Tibial artery (tissue), 4 donors: ENCODE results near the gene STIL.
"Not testable (repeated sequence)": the region's sequence is repeated elsewhere in the genome, so short reads cannot be mapped to it uniquely, and the experiment has no call there.

Experiments
- DNase-seq, 2 donors: peaks; one replicate each; pipeline ENCODE4 v3.0.0-alpha.2; 2019
- H3K27ac ChIP-seq, 2 donors: fragments of 200-600 bp; sonication (generic) in 1 of 2; 1 replicate in 1 of 2; 2 replicates in 1 of 2; pipeline ENCODE4 v1.5.1; 2018 to 2019; ENCODE audit warnings: mild to moderate bottlenecking in 1 of 2
- H3K27me3 ChIP-seq, 2 donors: fragments of 200-600 bp; sonication (generic) in 1 of 2; one replicate each; pipeline versions ENCODE4 v1.5.1 to v1.6.0; 2016 to 2019
- H3K36me3 ChIP-seq, 3 donors: fragments of 200-600 bp; sonication (generic) in 2 of 3; one replicate each; pipeline ENCODE4 v1.5.1; 2016 to 2019; ENCODE audit warnings: mild to moderate bottlenecking in 2 of 3
- H3K4me1 ChIP-seq, 4 donors: fragments of 200-600 bp; sonication (generic) in 2 of 4; 1 replicate in 3 of 4; 2 replicates in 1 of 4; pipeline ENCODE4 v1.5.1; 2016 to 2019
- H3K4me3 ChIP-seq, 2 donors: fragments of 200-600 bp; sonication (generic) in 1 of 2; 1 replicate in 1 of 2; 2 replicates in 1 of 2; pipeline ENCODE4 v1.5.1; 2018 to 2019; ENCODE audit warnings: mild to moderate bottlenecking in 2 of 2
- H3K9me3 ChIP-seq, 3 donors: fragments of 200-600 bp; sonication (generic) in 1 of 3; one replicate each; pipeline ENCODE4 v1.5.1; 2016 to 2019
- intact Hi-C: fragments of 100-400 bp; cut with DNase I; formaldehyde crosslinking; loops from one replicate; pipeline ENCODE4 v1.15.0; 2023; ENCODE audit warnings: low total_unique reads
- TF ChIP-seq, protein P1 (sequence below), 2 experiments: fragments of 200-600 bp in 1 of 2; fragments of 450-650 bp in 1 of 2; IDR thresholded peaks; one replicate each; pipeline ENCODE4 v1.5.1; 2017 to 2019; ENCODE audit warnings: antibody characterized with exemption in 2 of 2, mild to moderate bottlenecking in 1 of 2, moderate library complexity in 1 of 2

Gene STIL

DNA sequence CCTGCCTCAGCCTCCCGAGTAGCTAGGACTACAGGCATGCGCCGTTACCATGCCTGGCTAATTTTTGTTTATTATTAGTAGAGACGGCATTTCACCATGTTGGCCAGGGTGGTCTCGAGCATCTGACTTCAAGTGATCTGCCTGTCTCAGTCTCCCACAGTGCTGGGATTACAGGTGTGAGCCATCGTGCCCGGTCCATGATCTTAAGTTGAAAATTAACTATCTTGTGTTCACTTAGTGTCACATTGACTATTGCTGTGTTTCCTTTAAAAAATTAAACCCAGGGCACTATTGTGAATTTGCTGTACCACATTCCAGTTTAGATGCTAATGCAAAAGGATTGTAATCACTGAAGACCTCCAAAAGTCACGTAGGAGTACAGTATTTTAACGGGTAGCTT is 33.8 kb upstream of the STIL start:
- H3K36me3 ChIP-seq = peaks cover 0 to 6% (median 0%) of the 10 kb centered on the region in 3 donors
- H3K27ac ChIP-seq = no peak overlapping the region
- TF ChIP-seq, protein P1, sequence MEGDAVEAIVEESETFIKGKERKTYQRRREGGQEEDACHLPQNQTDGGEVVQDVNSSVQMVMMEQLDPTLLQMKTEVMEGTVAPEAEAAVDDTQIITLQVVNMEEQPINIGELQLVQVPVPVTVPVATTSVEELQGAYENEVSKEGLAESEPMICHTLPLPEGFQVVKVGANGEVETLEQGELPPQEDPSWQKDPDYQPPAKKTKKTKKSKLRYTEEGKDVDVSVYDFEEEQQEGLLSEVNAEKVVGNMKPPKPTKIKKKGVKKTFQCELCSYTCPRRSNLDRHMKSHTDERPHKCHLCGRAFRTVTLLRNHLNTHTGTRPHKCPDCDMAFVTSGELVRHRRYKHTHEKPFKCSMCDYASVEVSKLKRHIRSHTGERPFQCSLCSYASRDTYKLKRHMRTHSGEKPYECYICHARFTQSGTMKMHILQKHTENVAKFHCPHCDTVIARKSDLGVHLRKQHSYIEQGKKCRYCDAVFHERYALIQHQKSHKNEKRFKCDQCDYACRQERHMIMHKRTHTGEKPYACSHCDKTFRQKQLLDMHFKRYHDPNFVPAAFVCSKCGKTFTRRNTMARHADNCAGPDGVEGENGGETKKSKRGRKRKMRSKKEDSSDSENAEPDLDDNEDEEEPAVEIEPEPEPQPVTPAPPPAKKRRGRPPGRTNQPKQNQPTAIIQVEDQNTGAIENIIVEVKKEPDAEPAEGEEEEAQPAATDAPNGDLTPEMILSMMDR (IDR thresholded peaks at IDR 0.05) = no peak
- DNase-seq = no peak
- H3K4me1 ChIP-seq = no peaks in the 10 kb centered on the region
- H3K27me3 ChIP-seq = no peaks in the 10 kb centered on the region
- intact Hi-C loops = no loop called here
- no peaks in the 10 kb centered on the region for H3K9me3 ChIP-seq
- no peak overlapping the region for H3K4me3 ChIP-seq

DNA sequence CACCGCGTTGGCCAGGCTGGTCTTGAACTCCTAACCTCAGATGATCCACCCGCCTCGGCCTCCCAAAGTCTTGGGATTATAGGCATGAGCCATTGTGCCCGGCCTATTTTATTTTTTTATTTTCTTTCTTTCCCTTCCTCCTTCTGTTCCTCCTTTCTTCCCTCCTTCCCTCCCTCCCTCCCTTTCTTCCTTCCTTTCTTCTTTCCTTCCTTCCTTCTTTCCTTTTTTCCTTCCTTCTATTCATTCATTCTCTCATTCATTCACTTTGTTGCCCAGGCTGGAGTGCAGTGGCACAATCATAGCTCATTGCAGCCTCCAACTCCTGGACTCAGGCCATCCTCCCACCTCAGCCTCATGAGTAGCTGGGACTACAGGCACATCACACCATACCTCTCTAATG is 33.0 kb upstream of the STIL start:
- DNase-seq, H3K9me3 ChIP-seq, H3K27ac ChIP-seq, H3K4me1 ChIP-seq, H3K36me3 ChIP-seq, H3K27me3 ChIP-seq, H3K4me3 ChIP-seq, intact Hi-C loops: not testable (repeated sequence)

DNA sequence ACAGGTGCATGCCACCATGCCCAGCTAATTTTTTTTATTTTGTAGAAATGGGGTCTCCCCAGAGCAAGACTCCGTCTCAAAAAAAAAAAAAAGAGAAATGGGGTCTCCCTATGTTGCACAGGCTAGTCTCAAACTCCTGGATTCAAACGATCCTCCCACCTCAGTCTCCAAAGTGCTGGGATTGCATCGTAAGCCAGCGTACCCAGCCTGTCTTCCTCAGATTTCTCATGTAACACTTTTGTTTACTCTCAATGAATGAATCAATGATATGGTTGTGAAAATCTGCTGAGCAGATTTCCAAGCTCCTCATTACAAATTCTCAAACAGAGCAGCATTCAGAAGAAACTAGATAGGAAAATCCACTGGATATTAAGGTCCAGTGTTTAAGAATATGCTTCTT is 26.3 kb upstream of the STIL start:
- TF ChIP-seq, protein P1 (IDR thresholded peaks at IDR 0.05) = no peak
- intact Hi-C loops = no loop called here
- H3K9me3 ChIP-seq = no peaks in the 10 kb centered on the region
- H3K4me1 ChIP-seq = peaks cover 0 to 31% (median 15%) of the 10 kb centered on the region in 4 donors
- H3K36me3 ChIP-seq = no peaks in the 10 kb centered on the region
- no peak overlapping the region for H3K27ac ChIP-seq
- DNase-seq = no peak
- H3K4me3 ChIP-seq = no peak overlapping the region
- no peaks in the 10 kb centered on the region for H3K27me3 ChIP-seq

DNA sequence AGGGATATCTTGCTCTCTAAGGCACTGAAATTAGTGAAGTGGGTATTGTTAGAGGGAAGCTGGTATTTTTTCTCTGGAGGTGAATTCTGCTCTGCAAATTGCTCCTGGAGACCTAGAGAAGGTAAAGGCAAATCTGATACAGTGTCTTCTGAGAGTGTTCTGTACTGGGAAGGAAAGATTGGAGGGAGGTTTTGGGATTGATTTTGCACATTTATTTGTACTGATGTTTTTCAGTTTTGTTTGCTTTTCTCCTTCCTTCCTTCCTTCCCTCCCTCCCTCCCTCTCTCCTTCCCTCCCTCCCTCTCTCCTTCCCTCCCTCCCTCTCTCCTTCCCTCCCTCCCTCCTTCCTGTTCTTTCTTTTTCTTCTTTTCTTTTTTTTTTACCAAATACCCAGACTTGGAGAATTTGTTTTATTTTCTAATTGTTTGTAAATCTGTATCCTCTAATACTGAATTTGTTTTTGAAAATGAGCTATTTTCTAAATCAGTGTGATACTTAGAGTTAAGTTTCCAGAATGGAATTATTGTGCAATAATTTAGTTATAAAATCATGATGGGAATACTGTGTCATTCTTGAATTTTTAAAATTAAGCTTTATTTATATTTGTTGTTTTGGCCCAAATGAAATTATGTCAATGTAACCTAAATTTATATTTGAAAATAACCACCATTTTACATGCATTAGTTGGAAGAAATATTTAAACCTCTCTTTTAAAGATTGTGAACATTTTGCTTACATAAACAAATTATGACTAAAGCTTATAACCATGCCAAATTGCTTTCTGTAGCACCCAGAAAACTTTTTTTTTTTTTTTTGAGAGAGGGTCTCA is 24.5 kb upstream of the STIL start:
- TF ChIP-seq, protein P1 (IDR thresholded peaks at IDR 0.05) = no peak
- H3K27ac ChIP-seq = peak overlapping the region in 1 of 2 donors; percentile 36
- H3K9me3 ChIP-seq = no peaks in the 10 kb centered on the region
- H3K4me3 ChIP-seq = no peak overlapping the region
- H3K36me3 ChIP-seq = no peaks in the 10 kb centered on the region
- intact Hi-C loops = no loop called here
- no peaks in the 10 kb centered on the region for H3K27me3 ChIP-seq
- peaks cover 0 to 38% (median 19%) of the 10 kb centered on the region in 4 donors for H3K4me1 ChIP-seq
- DNase-seq = no peak

DNA sequence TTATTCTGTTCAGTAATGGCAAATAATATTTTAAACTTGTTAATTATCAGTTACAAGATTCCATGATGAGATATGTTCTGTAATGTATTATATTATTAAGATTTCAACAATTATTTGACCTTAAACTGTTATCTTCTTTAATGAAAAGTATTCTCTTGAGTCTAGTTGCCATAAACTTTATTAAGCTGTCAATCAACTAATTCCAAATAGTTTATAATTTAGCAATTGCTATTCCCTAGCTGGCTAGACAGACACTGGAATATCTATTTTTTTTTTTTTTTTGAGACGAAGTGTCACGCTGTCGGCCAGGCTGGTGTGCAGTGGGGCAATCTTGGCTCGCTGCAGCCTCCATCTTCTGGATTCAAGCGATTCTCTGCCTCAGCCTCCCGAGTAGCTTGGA is 23.4 kb upstream of the STIL start:
- TF ChIP-seq, protein P1 (IDR thresholded peaks at IDR 0.05) = no peak
- H3K36me3 ChIP-seq = no peaks in the 10 kb centered on the region
- no peak overlapping the region for H3K4me3 ChIP-seq
- no peaks in the 10 kb centered on the region for H3K9me3 ChIP-seq
- H3K27ac ChIP-seq = no peak overlapping the region
- H3K27me3 ChIP-seq = no peaks in the 10 kb centered on the region
- intact Hi-C loops = no loop called here
- no peak for DNase-seq
- H3K4me1 ChIP-seq = peaks cover 0 to 47% (median 23%) of the 10 kb centered on the region in 4 donors

DNA sequence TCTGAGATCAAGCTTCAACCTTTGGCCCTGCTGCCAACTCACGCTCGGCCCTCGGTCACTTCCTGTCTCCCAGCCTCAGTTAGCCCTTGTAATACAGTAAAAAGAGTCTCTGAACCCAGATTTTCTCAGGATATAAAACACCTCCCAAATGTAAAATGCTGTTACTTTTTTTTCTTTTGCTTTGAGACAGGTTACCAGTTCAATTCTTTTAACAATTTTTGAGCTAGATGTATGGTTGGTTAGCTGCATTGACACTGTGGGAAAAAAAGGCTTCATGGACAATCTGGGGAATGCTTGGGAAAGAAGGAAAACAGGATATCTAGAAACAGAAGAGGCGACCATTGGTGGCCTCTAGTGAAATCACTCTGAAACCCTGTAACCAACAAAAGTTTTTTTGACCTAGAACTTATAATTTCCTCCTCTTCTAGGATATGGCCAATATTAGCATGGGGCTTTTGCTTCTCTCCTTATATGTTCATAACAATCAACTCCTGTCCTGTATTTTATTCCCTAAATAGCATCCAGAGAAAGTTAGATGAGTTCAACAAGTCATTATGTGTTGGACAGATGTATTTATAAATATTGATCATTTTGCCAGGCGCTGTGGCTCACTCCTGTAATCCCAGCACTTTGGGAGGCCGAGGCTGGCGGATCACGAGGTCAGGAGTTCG is 21.0 kb upstream of the STIL start:
- TF ChIP-seq, protein P1 (IDR thresholded peaks at IDR 0.05) = no peak
- Histone ChIP-seq H3K9me3 (no peaks in the 10 kb centered on the region), H3K4me1 (peaks cover 0 to 52% (median 24%) of the 10 kb centered on the region in 4 donors), H3K4me3 (peak overlapping the region; percentile 63 to 95), H3K27me3 (no peaks in the 10 kb centered on the region), H3K36me3 (no peaks in the 10 kb centered on the region), H3K27ac (peak overlapping the region; percentile 88 to 98)
- no peak for DNase-seq
- intact Hi-C loops = no loop called here
